Choroid plexus epithelial cell (primary cell): Measurements from ENCODE around the gene HOXD12.

Experiments used
- DNase-seq: peaks from one replicate; pipeline ENCODE4 v3.0.0-alpha.2; 2010; ENCODE audit warnings: low read depth
- H3K4me3 ChIP-seq: 2 replicates; pipeline ENCODE4 v1.5.1; 2011; ENCODE audit warnings: low read depth, mild to moderate bottlenecking, control low read depth, low read length, moderate library complexity
- TF ChIP-seq, protein P1 (sequence below): conservative IDR thresholded peaks from 2 replicates; pipeline ENCODE4 v1.5.1; 2011; ENCODE audit warnings: low read depth, mild to moderate bottlenecking, control low read depth, inconsistent platforms, low read length, moderate library complexity

HOXD12 gene

DNA sequence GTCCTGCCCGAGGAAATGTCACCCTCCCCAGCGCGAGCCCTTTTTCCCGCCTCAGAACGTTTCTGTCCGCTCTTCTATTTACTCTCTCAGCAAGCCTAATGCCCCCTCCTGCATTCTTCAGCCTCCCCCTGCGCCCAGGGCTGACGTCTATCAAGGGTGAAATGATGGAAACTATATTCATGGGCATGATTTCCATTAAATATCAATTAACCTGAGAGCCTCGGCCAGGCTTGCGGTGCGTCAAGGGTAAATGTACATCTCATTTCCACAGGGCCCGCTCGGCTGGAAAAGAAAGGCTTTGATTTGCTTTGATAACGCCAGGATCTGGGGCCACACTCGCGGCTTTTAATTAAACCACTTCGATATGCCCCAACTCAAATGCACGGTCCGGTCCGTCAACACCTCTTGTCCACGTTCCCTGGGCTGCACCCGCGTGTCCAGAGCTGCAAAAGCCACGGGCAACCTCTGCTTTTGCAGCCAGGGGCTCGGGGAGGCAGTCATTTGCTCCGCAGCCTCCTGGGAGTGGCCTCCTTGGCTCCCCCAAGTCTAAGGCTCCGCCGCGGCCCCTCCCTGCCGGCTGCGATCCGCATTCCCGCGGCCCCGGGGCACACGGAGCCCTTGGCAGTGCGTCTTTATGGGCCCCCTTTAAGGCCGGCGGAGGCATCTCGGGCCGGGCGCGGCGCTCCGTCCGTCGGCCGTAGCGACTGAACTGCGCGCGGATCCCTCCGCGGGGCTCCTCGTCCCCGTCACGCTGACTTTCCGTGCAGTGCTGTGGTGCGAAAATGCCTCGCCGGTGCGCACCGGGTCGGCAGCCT, 29.6 kb downstream of the HOXD12 start, which contains the start of gene HOXD8:
TSS of gene HOXD8 (plus strand) at position 724 of the 815 bp plus-strand sequence. CDS start 662 bp downstream, outside the sequence.
- TF ChIP-seq, protein P1, sequence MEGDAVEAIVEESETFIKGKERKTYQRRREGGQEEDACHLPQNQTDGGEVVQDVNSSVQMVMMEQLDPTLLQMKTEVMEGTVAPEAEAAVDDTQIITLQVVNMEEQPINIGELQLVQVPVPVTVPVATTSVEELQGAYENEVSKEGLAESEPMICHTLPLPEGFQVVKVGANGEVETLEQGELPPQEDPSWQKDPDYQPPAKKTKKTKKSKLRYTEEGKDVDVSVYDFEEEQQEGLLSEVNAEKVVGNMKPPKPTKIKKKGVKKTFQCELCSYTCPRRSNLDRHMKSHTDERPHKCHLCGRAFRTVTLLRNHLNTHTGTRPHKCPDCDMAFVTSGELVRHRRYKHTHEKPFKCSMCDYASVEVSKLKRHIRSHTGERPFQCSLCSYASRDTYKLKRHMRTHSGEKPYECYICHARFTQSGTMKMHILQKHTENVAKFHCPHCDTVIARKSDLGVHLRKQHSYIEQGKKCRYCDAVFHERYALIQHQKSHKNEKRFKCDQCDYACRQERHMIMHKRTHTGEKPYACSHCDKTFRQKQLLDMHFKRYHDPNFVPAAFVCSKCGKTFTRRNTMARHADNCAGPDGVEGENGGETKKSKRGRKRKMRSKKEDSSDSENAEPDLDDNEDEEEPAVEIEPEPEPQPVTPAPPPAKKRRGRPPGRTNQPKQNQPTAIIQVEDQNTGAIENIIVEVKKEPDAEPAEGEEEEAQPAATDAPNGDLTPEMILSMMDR, result no peak
- DNase-seq, result no peak
- H3K4me3 ChIP-seq, result no peak within 1 kb of the TSS

DNA sequence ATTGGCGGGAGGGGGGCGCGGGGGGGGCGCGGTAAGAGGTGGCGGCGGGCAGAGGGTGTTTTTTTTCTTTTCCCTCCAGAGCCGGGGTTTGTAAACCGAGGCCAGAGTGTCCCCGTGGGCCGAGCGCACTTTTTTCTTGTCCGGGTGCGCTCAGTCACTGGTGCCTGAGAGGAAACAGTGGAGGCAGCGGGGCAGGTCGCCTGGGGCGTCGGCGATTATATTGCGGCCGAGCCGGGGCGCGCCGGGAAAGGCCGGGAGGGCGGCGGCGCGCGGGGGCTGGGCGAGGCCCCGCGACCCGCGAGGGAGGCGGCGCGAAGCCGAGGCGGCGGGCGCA, 30.2 kb downstream of the HOXD12 start:
- H3K4me3 ChIP-seq, result no peak overlapping the region
- TF ChIP-seq, protein P1, result no peak
- no peak for DNase-seq

DNA sequence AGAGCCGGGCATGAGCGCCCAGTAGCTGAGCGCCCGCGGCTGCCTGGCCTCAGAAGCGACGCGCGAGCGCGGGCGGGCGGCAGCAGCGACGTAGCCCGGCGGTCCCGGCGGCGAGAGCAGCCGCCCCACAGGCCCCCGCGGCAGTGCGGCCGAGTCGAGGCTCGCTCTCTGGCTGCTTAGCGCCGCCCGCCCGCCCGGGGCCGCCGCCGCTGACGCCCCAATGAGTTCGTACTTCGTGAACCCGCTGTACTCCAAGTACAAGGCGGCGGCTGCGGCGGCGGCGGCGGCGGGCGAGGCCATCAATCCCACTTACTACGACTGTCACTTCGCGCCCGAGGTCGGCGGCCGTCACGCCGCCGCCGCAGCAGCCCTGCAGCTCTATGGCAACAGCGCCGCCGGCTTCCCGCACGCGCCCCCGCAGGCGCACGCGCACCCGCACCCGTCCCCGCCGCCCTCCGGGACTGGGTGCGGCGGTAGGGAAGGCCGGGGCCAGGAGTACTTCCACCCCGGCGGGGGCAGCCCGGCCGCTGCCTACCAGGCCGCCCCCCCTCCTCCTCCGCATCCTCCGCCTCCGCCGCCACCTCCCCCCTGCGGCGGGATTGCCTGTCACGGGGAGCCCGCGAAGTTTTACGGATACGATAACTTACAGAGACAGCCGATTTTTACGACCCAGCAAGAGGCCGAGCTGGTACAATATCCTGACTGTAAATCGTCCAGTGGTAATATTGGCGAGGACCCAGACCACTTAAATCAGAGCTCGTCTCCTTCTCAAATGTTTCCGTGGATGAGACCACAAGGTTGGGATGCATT, 30.8 kb downstream of the HOXD12 start:
- no peak for DNase-seq

DNA sequence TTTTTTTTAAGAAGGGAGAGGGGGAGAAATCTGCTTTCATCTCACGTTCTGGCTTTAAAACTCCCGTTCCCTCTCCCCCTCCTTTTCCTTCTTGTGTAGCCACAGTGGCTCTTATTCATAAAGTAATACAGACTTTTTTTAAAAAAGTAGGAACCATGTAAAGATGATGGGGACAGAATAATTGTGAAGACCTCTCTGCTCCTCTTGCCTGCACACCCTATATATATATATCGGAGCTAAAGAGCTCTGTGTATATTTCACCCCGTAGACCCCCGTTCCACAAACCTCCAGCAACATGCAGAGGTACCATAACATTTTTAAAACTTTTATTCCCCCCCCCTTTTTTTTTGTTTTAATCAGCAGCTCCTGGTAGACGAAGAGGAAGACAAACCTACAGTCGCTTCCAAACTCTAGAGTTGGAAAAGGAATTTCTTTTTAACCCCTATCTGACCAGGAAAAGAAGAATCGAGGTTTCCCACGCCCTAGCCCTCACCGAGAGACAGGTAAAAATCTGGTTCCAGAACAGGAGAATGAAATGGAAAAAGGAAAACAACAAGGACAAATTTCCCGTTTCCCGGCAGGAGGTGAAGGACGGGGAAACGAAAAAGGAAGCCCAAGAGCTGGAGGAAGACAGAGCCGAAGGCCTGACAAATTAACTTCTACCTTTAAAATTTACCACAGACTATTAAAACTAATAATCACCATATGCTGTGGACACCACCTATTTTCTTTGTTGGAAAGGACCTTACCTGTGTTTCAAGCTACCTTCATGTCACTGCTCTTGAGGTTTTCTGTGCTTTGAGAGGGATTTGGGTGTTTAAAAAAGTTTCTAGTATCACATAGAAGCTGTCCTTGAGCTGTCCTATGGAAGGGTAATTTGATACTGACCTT, 31.6 kb downstream of the HOXD12 start:
- TF ChIP-seq, protein P1, result no peak
- no peak overlapping the region for H3K4me3 ChIP-seq
- no peak for DNase-seq

More for the DNA sequence above, 30.8 kb downstream of the HOXD12 start:
- TF ChIP-seq, protein P1, result no peak
- H3K4me3 ChIP-seq, result no peak overlapping the region

DNA sequence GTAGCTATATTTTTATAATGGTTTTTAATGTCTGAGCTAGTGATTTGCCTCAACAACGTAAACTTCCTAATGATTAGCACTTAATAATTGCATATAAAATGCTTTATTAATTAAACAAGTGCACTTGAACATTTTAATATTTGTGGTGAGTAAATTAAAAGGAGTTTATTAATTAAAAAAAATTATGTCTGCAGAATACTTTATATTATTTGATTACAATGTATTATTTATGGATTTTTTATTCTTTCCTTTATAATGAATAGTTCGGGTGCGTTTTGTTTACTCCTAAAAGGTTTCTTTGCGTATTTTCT, 32.2 kb downstream of the HOXD12 start:
- TF ChIP-seq, protein P1, result no peak
- no peak overlapping the region for H3K4me3 ChIP-seq
- DNase-seq, result no peak

DNA sequence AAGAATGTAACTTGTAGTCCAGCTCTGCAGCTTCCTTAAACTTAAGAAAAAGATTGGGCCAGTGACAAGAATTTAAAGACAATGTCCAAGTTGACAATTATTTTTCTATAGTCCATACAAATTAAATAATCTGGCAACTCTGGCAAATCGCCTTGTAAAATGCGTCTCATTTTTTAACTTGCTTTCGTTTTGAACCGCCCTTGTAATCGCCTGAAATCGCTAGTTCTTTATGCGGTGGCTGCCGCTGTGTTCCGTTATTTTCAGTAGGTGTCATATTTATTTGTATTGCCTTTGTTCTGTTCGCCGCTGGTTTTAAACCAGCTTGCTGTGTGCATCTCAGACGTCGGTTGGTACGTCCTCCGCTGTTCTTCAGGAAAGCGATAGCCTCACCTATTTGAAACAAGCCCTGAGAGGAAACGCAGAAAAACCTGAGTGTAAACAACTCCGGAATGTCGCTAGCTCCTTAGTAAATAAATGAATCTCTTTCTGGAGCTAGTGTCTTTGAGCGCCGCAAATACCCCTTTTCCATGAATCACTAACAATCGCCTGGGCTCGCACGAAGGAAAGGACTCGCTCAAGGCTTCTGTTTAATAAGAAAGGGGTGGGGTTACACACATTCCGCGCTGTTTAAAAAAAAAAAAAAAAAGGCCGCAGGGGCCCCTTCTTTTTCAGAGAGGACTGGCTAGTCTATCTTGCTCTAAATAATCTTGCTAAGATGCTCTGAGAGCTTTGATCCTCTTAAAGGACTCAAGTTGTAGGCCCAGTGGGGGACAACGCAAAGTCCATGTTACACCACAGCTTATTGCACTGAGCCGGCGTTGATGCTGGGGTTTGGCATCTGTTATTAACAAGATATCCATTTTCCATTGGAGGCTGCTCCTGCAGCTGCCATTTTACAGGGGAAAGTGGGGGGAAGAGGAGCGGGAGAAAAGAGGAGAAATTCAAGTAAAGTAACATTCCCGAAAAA, 32.9 kb downstream of the HOXD12 start:
- peak overlapping the region; percentile 30 for H3K4me3 ChIP-seq
- DNase-seq, result peak; percentile 18
- TF ChIP-seq, protein P1, result no peak
